MM.1S (cell line): ENCODE results near the gene AFF4.

Source experiments
- DNase-seq: peaks from one replicate; pipeline ENCODE4 v3.0.0-alpha.2; 2015
- H2AFZ ChIP-seq: fragments of 300-600 bp; sonication (generic); 2 replicates; pipeline ENCODE4 v1.6.0; 2016; ENCODE audit warnings: antibody characterized with exemption, low read length
- H3F3A ChIP-seq: fragments of 300-600 bp; sonication (generic); 2 replicates; pipeline ENCODE4 v1.6.1; 2016; ENCODE audit warnings: mild to moderate bottlenecking, antibody characterized with exemption, low read length, moderate library complexity, mixed read lengths; ENCODE audit not compliant: insufficient read depth
- H3K27ac ChIP-seq: fragments of 300-600 bp; sonication (generic); 2 replicates; pipeline ENCODE4 v1.5.1; 2016; ENCODE audit warnings: mild to moderate bottlenecking, low read length
- H3K27me3 ChIP-seq: fragments of 300-600 bp; sonication (generic); replicated peaks from 2 replicates; pipeline ENCODE4 v1.6.0; 2016; ENCODE audit warnings: low read length; ENCODE audit not compliant: insufficient read depth
- H3K36me3 ChIP-seq: fragments of 300-600 bp; sonication (generic); replicated peaks from 2 replicates; pipeline ENCODE4 v1.6.1; 2016; ENCODE audit warnings: mild to moderate bottlenecking, low read length, mixed read lengths; ENCODE audit not compliant: insufficient read depth
- H3K4me1 ChIP-seq: fragments of 300-600 bp; sonication (generic); 2 replicates; pipeline ENCODE4 v1.6.1; 2016; ENCODE audit warnings: low read length, mixed read lengths
- H3K4me2 ChIP-seq: fragments of 300-600 bp; sonication (generic); 2 replicates; pipeline ENCODE4 v1.6.0; 2016; ENCODE audit warnings: low read depth, low read length
- H3K4me3 ChIP-seq: fragments of 300-600 bp; sonication (generic); 2 replicates; pipeline ENCODE4 v1.5.1; 2016; ENCODE audit warnings: low read length, mixed read lengths
- H3K79me2 ChIP-seq: fragments of 300-600 bp; sonication (generic); 2 replicates; pipeline ENCODE4 v1.6.1; 2016; ENCODE audit warnings: mixed run types, low read length, mixed read lengths
- H3K9ac ChIP-seq: fragments of 300-600 bp; sonication (generic); 2 replicates; pipeline ENCODE4 v1.6.1; 2016; ENCODE audit warnings: low read length, mixed read lengths
- H3K9me2 ChIP-seq: fragments of 300-600 bp; sonication (generic); replicated peaks from 2 replicates; pipeline ENCODE4 v1.6.1; 2016; ENCODE audit warnings: mild to moderate bottlenecking, low read length, mixed read lengths; ENCODE audit not compliant: insufficient read depth
- H3K9me3 ChIP-seq: fragments of 300-600 bp; sonication (generic); replicated peaks from 2 replicates; pipeline ENCODE4 v1.6.1; 2016; ENCODE audit warnings: mild to moderate bottlenecking, low read length, mixed read lengths; ENCODE audit not compliant: insufficient read depth
- H4K20me1 ChIP-seq: fragments of 300-600 bp; sonication (generic); 2 replicates; pipeline ENCODE4 v1.6.1; 2016; ENCODE audit warnings: mild to moderate bottlenecking, low read length, moderate library complexity, mixed read lengths; ENCODE audit not compliant: insufficient read depth
- EZH2 ChIP-seq: fragments of 300-600 bp; sonication (generic); optimal IDR thresholded peaks from 2 replicates; pipeline ENCODE3; 2017; ENCODE audit warnings: low read depth, mild to moderate bottlenecking, antibody characterized with exemption, low read length, mixed read lengths
- EZH2phosphoT487 ChIP-seq: fragments of 300-600 bp; sonication (generic); IDR thresholded peaks from 2 replicates; pipeline ENCODE4 v1.6.1; 2018; ENCODE audit warnings: antibody characterized with exemption, low read length
- TF ChIP-seq, protein P1 (sequence below): fragments of 300-600 bp; sonication (generic); IDR thresholded peaks from 2 replicates; pipeline ENCODE4 v1.5.1; 2016; ENCODE audit warnings: antibody characterized with exemption, low read length, mixed read lengths

The AFF4 gene

DNA sequence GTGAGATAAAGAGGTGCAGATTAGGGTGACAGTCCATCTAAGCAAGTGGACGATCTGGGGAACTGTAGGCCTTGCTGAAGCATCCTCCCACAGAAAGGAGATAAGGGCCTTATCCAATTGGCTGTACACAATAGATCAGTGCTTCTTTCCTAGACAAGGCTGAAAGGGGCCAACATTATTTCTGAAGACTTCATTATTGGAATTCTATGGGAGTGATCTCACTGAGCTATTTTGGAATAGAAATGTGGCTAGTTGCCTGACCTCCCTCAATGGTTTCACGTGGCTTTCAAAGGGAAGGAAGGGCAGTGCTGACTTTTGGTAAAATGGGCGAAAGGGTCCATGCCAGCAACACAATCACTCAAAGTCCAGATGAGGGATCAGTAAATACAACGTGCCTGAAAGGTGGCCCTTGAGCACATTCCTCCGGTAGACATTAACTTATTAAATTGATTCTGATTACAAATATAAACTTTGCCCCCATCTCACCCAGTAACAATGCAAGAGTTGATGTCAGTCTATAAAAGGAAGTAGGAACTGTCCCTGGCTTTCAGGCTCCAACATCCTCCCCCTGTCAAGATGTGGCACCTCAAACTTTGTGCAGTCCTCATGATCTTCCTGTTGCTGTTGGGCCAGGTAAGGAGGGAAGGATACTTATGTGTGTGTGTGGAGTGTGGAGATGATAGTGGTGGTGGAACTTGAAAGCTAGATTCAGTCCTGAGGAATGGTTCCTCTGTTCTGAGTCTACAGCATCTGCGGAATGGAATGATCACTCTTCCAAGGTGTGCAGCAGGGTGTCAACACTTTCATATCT, 90.1 kb downstream of the AFF4 start, which contains the start of gene LEAP2:
LEAP2 (plus strand) TSS at position 550 of the 811 bp plus-strand sequence; CDS start at position 577, 27 bp downstream.
- no peak for DNase-seq
- Histone ChIP-seq H3K9ac (no peak within 1 kb of the TSS), H3K4me3 (no peak within 1 kb of the TSS), H3K79me2 (peaks cover 5% of the 10 kb centered on the region), H3K27ac (no peak within 1 kb of the TSS), H4K20me1 (no peaks in the 10 kb centered on the region), H3K9me2 (no peaks in the 10 kb centered on the region), H3F3A (peaks cover 4% of the 10 kb centered on the region; the same call in 1 of the 2 replicates), H3K27me3 (no peaks in the 10 kb centered on the region), H3K4me1 (no peaks in the 10 kb centered on the region), H3K9me3 (no peaks in the 10 kb centered on the region), H3K36me3 (peaks cover 6% of the 10 kb centered on the region; the same call in 1 of the 2 replicates), H2AFZ (no peak within 1 kb of the TSS), H3K4me2 (no peak within 1 kb of the TSS)
- TF ChIP-seq EZH2: no peak
- TF ChIP-seq, protein P1, sequence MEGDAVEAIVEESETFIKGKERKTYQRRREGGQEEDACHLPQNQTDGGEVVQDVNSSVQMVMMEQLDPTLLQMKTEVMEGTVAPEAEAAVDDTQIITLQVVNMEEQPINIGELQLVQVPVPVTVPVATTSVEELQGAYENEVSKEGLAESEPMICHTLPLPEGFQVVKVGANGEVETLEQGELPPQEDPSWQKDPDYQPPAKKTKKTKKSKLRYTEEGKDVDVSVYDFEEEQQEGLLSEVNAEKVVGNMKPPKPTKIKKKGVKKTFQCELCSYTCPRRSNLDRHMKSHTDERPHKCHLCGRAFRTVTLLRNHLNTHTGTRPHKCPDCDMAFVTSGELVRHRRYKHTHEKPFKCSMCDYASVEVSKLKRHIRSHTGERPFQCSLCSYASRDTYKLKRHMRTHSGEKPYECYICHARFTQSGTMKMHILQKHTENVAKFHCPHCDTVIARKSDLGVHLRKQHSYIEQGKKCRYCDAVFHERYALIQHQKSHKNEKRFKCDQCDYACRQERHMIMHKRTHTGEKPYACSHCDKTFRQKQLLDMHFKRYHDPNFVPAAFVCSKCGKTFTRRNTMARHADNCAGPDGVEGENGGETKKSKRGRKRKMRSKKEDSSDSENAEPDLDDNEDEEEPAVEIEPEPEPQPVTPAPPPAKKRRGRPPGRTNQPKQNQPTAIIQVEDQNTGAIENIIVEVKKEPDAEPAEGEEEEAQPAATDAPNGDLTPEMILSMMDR: no peak
- no peak for TF ChIP-seq EZH2phosphoT487

DNA sequence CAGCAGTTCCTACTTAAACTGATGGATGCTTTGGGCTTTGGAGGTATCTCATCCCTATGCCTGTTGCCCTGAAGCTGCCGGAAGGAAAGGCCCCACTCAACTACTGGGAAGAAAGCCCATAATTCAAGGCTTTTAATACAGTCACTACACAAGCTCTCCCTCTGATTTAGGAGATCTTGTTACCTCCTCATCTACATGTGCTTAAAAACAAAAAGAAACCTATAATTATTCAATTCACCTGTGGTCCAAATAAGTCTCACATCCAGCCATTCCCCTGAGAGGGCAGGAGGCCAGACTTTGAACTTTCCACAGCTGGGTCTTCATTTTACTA, 90.7 kb downstream of the AFF4 start:
- no peak overlapping the region for H3K9ac ChIP-seq
- TF ChIP-seq, protein P1: no peak
- H3K36me3 ChIP-seq: peaks cover 8% of the 10 kb centered on the region; the same call in 1 of the 2 replicates

DNA sequence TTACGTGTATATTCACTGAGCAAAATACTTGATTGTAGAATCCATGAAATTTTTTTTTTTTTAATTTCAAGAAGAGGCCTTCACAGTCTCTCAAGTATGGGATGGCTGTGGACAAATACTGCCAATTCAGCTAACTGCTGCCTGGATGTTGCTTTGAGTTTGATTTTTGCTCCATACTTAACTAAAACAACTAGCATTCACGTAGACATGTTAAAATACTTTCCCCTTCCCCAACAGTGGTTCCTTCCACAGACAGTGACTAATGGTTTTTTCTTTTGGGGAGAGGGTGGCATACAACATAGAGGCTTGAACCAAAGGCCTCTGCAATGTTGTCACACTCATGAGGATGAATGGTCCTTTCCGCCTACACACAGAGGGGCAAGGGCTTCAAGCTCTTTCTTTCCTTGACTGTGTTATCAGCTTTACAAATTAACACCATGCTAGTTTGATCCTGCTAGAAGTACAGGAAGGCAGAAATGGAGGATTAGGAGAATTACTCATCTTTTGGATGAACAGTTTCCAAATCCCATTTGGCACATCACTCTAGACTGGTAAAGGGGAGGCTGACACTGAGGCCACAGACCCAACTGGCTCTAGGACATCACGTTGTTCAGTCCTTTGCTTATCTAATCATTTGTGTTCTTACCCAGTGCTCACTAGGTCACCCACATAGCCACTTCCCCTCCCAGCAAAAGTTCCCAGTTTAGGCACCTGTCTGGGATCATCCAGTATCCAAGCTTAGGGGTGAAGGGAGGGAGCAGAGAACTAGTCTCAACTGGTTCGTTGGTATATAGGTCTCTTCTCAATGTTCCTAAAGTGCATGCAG, 91.8 kb downstream of the AFF4 start:
- peaks cover 22% of the 10 kb centered on the region for H3K79me2 ChIP-seq
- no peak overlapping the region for H3K4me3 ChIP-seq
- H3K9ac ChIP-seq: no peak overlapping the region
- no peaks in the 10 kb centered on the region for H3K27me3 ChIP-seq
- no peak overlapping the region for H2AFZ ChIP-seq
- H3K4me2 ChIP-seq: no peak overlapping the region
- H4K20me1 ChIP-seq: no peaks in the 10 kb centered on the region
- peaks cover 6% of the 10 kb centered on the region for H3K4me1 ChIP-seq
- peaks cover 4% of the 10 kb centered on the region; the same call in 1 of the 2 replicates for H3F3A ChIP-seq
- H3K9me3 ChIP-seq: no peaks in the 10 kb centered on the region
- H3K27ac ChIP-seq: no peak overlapping the region
- no peak for TF ChIP-seq EZH2
- no peak for TF ChIP-seq EZH2phosphoT487
- TF ChIP-seq, protein P1: no peak
- no peaks in the 10 kb centered on the region for H3K9me2 ChIP-seq
- no peak for DNase-seq
- peaks cover 8% of the 10 kb centered on the region; the same call in 1 of the 2 replicates for H3K36me3 ChIP-seq

More for the DNA sequence above, 90.7 kb downstream of the AFF4 start:
- no peaks in the 10 kb centered on the region for H4K20me1 ChIP-seq
- H3K79me2 ChIP-seq: peaks cover 11% of the 10 kb centered on the region
- peaks cover 4% of the 10 kb centered on the region; the same call in 1 of the 2 replicates for H3F3A ChIP-seq
- H3K27me3 ChIP-seq: no peaks in the 10 kb centered on the region
- no peak overlapping the region for H3K4me3 ChIP-seq
- no peak for DNase-seq
- peaks cover under 1% of the 10 kb centered on the region; the same call in 1 of the 2 replicates for H3K4me1 ChIP-seq
- H3K9me2 ChIP-seq: no peaks in the 10 kb centered on the region
- H3K4me2 ChIP-seq: no peak overlapping the region
- H3K27ac ChIP-seq: no peak overlapping the region
- no peaks in the 10 kb centered on the region for H3K9me3 ChIP-seq
- H2AFZ ChIP-seq: no peak overlapping the region
